ENCODE results near the gene DBNL. TPM values are rescaled to one million over a fixed set of nuclear protein-coding genes. Genes with fewer than 3 reads are reported as not detected.

The DBNL gene
- total and polyA plus RNA-seq, 2 donors, result 113 to 116 TPM

DNA sequence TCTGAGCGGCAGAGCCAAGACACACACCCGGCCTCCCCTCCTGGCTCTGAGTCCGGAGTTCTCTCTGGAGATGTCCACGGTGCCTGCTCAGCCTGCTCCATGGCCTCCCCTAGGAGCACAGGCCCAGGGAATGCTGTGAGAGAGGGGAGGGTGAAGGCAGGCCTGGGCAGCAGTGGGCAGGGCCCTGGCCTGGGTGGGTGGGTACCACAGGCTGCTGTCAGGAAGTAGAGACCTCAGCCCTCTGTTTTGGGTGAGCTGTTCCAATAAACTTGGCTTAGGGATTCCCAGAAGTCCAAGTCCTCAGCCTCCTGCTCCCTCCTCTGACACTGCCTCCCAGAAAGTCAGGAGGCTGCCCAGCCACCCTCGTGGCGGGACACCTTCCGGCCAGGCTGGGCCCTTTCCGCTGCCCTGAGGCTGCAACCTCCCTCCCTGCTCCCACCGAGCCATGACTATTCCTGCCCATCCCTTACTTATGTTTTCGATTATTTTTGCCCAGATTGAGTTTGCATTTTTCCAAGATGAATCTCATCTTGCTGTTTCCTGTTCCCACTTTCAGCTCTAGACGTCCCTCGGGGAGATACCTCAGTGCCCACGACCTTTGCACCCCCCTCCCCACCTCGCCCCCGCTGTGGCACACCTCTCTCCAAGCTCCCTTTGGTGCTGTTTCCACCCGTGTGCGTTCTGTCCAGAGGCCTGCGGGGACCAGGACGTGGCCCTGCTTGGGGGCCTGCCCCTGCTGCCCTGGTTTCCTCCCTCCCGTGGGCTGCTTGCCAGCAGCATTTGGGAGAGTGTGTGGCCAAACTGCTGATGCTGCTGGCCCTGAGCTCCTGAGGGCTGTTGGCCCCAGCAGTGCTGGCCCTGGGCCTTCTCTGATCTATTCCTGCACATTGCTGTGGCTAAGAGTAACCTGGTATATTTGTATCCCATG is 43.7 kb downstream of the DBNL start:
- no peak overlapping the region for H3K4me3 ChIP-seq (ENCODE audit: low read length in 2 of 2)
- H3K9me3 ChIP-seq (ENCODE audit: control insufficient read depth in 2 of 2, insufficient read depth in 1 of 2, low read length in 1 of 2), result peaks cover 0 to 9% of the 10 kb centered on the region in 2 donors
- H3K27me3 ChIP-seq (ENCODE audit: control insufficient read depth in 2 of 2, insufficient read depth in 1 of 2, low read length in 1 of 2), result no peaks in the 10 kb centered on the region
- no peaks in the 10 kb centered on the region for H3K36me3 ChIP-seq (ENCODE audit: control insufficient read depth in 2 of 2, insufficient read depth in 2 of 2, low read length in 1 of 2)
- peaks cover 23 to 66% of the 10 kb centered on the region in 2 donors for H3K4me1 ChIP-seq (ENCODE audit: control insufficient read depth in 2 of 2, insufficient read depth in 2 of 2, low read length in 2 of 2)
- H3K27ac ChIP-seq (ENCODE audit: low read depth in 1 of 2, low read length in 1 of 2), result peak overlapping the region in 1 of 2 donors; percentile 62
- WGBS, result 92% methylated on average over 20 of the region's 20 CpGs
- no peak for DNase-seq (ENCODE audit: low read depth in 6 of 9, low spot score in 9 of 9)

DNA sequence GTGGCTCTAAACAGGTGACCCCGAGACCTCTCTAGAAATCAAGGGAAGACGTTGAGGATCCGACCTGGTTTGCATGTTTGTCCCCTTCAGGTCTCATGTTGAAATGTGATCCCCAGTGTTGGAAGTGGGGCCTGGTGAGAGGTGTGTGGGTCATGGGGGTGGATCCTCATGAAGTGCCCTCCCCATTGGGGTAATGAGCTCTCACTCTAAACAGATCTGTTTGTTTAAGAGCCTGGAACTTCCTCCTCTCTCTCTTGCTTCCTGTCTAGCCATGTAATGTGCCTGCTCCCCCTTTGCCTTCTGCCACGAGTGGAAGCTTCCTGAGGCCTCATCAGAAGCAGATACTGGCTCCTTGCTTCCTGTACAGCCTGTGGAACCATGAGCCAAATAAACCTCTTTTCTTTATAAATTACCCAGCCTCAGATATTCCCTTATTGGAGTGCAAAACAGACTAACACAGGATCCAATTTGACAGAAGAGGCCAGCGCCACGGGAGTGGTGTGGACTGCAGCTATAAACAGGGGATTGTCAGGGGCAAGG is 48.7 kb downstream of the DBNL start:
- no peaks in the 10 kb centered on the region for H3K27me3 ChIP-seq (ENCODE audit: control insufficient read depth in 2 of 2, insufficient read depth in 1 of 2, low read length in 1 of 2)
- peak overlapping the region; percentile 28 to 43 for H3K27ac ChIP-seq (ENCODE audit: low read depth in 1 of 2, low read length in 1 of 2)
- no peak overlapping the region for H3K4me3 ChIP-seq (ENCODE audit: low read length in 2 of 2)
- H3K4me1 ChIP-seq (ENCODE audit: control insufficient read depth in 2 of 2, insufficient read depth in 2 of 2, low read length in 2 of 2), result peaks cover 59 to 79% of the 10 kb centered on the region in 2 donors
- H3K36me3 ChIP-seq (ENCODE audit: control insufficient read depth in 2 of 2, insufficient read depth in 2 of 2, low read length in 1 of 2), result no peaks in the 10 kb centered on the region
- DNase-seq (ENCODE audit: low read depth in 6 of 9, low spot score in 9 of 9), result peak in 1 of 9 donors; percentile 29
- peaks cover 0 to 17% of the 10 kb centered on the region in 2 donors for H3K9me3 ChIP-seq (ENCODE audit: control insufficient read depth in 2 of 2, insufficient read depth in 1 of 2, low read length in 1 of 2)
- WGBS, result 89% methylated on average over 6 of the region's 6 CpGs

DNA sequence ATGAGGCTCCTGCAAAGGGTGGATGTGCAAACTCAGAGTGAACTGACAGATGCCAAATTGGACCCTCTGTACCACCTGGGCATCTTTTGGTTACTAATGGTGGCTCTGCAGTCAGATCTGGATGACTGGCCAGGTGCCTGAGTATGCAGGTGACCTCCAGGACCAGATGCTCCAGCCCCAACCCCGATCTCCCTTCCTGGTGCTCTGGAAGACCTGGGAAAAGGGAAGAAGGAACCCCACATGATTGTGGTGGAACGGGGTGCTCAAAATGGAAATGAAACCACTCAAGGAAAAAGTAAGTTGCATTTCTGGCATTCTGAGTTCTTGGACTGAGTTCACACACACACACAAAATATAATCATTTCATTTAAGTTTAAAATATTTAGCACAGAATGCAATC is 49.9 kb downstream of the DBNL start:
- no peaks in the 10 kb centered on the region for H3K27me3 ChIP-seq (ENCODE audit: control insufficient read depth in 2 of 2, insufficient read depth in 1 of 2, low read length in 1 of 2)
- peak overlapping the region; percentile 36 to 100 for H3K27ac ChIP-seq (ENCODE audit: low read depth in 1 of 2, low read length in 1 of 2)
- peaks cover 64 to 84% of the 10 kb centered on the region in 2 donors for H3K4me1 ChIP-seq (ENCODE audit: control insufficient read depth in 2 of 2, insufficient read depth in 2 of 2, low read length in 2 of 2)
- no peak overlapping the region for H3K4me3 ChIP-seq (ENCODE audit: low read length in 2 of 2)
- DNase-seq (ENCODE audit: low read depth in 6 of 9, low spot score in 9 of 9), result no peak
- WGBS, result 93% methylated on average over 2 of the region's 2 CpGs
- H3K36me3 ChIP-seq (ENCODE audit: control insufficient read depth in 2 of 2, insufficient read depth in 2 of 2, low read length in 1 of 2), result no peaks in the 10 kb centered on the region
- peaks cover 0 to 17% of the 10 kb centered on the region in 2 donors for H3K9me3 ChIP-seq (ENCODE audit: control insufficient read depth in 2 of 2, insufficient read depth in 1 of 2, low read length in 1 of 2)

DNA sequence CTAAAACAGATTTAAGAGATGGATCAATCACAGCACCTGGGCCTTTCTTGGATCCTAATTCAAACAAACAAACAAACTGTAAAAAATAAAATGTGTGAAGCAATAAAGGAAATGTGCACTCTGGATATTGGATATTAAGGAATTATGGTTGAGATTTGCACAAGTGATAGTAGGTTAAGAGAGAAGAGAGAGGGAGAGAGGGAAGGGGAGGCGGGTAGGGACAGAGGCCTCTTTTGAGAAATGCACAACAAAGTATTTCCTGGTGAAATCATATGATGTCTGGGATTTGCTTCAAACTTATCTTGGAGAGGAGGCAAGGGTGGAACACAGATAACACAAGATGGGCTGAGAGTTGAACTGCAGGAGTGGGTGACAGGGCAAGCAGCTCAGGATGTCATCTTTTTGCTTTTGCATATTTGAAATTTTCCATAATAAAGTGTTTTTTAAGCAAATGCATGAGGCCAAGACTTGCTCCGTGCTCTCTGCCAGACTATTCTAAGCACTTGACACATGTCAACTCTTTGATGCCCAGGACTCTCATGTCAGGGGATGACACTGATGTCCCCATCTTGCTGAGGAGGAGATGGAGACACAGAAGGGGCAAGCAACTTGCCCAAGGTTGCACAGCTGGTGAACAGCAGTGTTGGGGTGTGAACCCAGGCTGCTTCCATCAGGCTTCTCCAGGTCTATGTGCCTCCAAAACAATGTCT is 50.5 kb downstream of the DBNL start:
- peaks cover 0 to 17% of the 10 kb centered on the region in 2 donors for H3K9me3 ChIP-seq (ENCODE audit: control insufficient read depth in 2 of 2, insufficient read depth in 1 of 2, low read length in 1 of 2)
- peak overlapping the region; percentile 32 to 100 for H3K27ac ChIP-seq (ENCODE audit: low read depth in 1 of 2, low read length in 1 of 2)
- 80% methylated on average over 2 of the region's 2 CpGs for whole genome bisulfite sequencing
- peaks cover 69 to 89% of the 10 kb centered on the region in 2 donors for H3K4me1 ChIP-seq (ENCODE audit: control insufficient read depth in 2 of 2, insufficient read depth in 2 of 2, low read length in 2 of 2)
- no peaks in the 10 kb centered on the region for H3K27me3 ChIP-seq (ENCODE audit: control insufficient read depth in 2 of 2, insufficient read depth in 1 of 2, low read length in 1 of 2)
- no peak overlapping the region for H3K4me3 ChIP-seq (ENCODE audit: low read length in 2 of 2)
- peak in 1 of 9 donors; percentile 33 for DNase-seq (ENCODE audit: low read depth in 6 of 9, low spot score in 9 of 9)
- H3K36me3 ChIP-seq (ENCODE audit: control insufficient read depth in 2 of 2, insufficient read depth in 2 of 2, low read length in 1 of 2), result no peaks in the 10 kb centered on the region

DNA sequence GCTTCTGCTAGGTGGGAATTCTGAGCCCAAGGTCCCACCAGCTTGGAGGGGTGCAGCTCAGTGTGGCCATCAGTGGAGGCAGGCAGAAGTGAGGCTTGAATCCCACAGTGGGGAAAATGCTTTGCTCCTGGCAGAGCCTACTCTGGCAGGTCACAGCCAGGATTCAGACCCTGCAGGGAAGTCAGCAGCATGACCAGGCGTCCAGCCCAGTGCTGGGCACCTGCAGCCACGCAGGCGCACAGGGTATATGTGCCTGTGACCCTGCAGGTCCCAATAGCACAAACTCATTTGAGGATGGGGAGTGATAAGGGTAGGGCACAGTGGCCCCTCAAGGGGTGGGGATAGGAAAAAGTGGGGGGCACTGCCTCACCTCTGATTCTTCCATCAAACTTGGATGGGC is 51.3 kb downstream of the DBNL start:
- Histone ChIP-seq H3K27ac (ENCODE audit: low read depth in 1 of 2, low read length in 1 of 2) (peak overlapping the region; percentile 96 to 100), H3K4me3 (ENCODE audit: low read length in 2 of 2) (no peak overlapping the region), H3K9me3 (ENCODE audit: control insufficient read depth in 2 of 2, insufficient read depth in 1 of 2, low read length in 1 of 2) (peaks cover 0 to 17% of the 10 kb centered on the region in 2 donors), H3K27me3 (ENCODE audit: control insufficient read depth in 2 of 2, insufficient read depth in 1 of 2, low read length in 1 of 2) (no peaks in the 10 kb centered on the region), H3K4me1 (ENCODE audit: control insufficient read depth in 2 of 2, insufficient read depth in 2 of 2, low read length in 2 of 2) (peaks cover 74 to 95% of the 10 kb centered on the region in 2 donors), H3K36me3 (ENCODE audit: control insufficient read depth in 2 of 2, insufficient read depth in 2 of 2, low read length in 1 of 2) (no peaks in the 10 kb centered on the region)
- WGBS, result 97% methylated on average over 3 of the region's 3 CpGs
- no peak for DNase-seq (ENCODE audit: low read depth in 6 of 9, low spot score in 9 of 9)

DNA sequence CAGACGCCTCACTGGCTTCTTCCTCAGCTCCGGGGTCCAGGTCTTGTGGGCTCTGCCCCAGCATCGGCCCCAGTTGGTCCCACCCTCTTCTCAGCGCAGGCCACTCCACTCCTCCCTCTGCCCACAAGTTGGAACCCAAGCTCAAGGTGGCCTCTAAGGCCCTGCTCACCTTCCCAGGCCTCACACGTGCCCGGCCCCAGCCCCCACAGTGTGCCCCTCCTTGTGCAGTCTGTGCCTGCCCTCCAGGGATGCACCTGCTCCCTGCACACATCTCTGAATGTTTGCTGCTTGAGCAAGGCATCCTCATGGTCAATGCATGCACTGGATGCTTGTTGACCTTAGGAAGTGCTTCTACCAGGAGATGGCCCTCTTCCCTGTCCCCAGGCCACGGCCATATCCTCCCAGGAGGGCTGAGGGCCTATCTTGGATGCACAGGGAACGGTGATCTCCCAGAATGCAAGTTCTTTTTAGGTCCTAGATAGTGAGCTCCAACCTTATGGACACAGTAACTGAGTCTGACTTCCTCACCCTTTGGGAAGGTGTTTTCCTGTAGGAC is 51.9 kb downstream of the DBNL start:
- H3K27ac ChIP-seq (ENCODE audit: low read depth in 1 of 2, low read length in 1 of 2), result peak overlapping the region; percentile 96 to 100
- no peak overlapping the region for H3K4me3 ChIP-seq (ENCODE audit: low read length in 2 of 2)
- peaks cover 0 to 17% of the 10 kb centered on the region in 2 donors for H3K9me3 ChIP-seq (ENCODE audit: control insufficient read depth in 2 of 2, insufficient read depth in 1 of 2, low read length in 1 of 2)
- WGBS, result 63% methylated on average over 8 of the region's 8 CpGs
- no peaks in the 10 kb centered on the region for H3K27me3 ChIP-seq (ENCODE audit: control insufficient read depth in 2 of 2, insufficient read depth in 1 of 2, low read length in 1 of 2)
- H3K36me3 ChIP-seq (ENCODE audit: control insufficient read depth in 2 of 2, insufficient read depth in 2 of 2, low read length in 1 of 2), result no peaks in the 10 kb centered on the region
- DNase-seq (ENCODE audit: low read depth in 6 of 9, low spot score in 9 of 9), result peak in 2 of 9 donors; percentile 58 to 76
- peaks cover 80 to 99% of the 10 kb centered on the region in 2 donors for H3K4me1 ChIP-seq (ENCODE audit: control insufficient read depth in 2 of 2, insufficient read depth in 2 of 2, low read length in 2 of 2)

DNA sequence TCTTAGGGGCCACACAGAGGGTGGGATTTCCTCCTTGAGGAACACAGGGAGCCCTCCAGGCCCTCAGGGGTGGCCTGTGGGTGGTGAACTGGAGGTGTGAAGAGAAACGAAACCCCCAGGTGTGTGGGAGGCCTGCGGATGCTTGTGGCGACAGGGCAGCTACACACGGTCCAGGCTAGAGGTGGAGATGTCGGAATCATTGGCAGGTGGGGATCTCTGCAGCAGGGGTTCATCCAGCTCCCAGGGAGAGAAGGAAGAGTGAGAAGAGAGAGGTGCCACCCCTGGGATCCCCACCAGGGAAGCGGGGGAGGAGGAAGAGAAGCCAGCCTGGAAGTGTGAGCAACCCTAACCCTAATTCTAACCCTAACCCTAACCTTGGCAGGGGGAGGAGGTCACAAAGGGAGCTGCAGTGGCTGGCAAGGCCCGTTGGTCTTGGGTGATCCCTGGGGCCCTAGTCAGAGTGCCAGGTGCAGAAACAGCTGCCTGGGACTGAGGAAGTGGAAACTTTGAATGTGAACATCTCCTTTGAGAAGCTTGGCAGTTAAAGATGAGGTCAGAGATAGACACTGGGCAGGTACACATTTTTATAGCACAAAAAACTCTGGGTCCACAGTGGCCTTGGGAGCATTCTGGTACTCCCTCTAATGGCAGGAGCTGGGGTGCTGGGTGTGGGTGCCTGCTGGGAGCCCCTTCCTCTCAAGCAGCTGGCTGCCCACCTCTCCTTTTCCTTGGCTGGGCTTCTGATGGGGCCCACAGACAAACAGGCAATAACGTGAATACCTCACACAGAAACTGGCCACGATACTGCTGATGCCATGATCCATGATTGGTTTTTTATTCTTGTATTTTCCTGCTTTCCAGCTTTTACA is 52.8 kb downstream of the DBNL start:
- WGBS, result 13% methylated on average over 9 of the region's 9 CpGs
- H3K9me3 ChIP-seq (ENCODE audit: control insufficient read depth in 2 of 2, insufficient read depth in 1 of 2, low read length in 1 of 2), result peaks cover 0 to 17% of the 10 kb centered on the region in 2 donors
- no peaks in the 10 kb centered on the region for H3K36me3 ChIP-seq (ENCODE audit: control insufficient read depth in 2 of 2, insufficient read depth in 2 of 2, low read length in 1 of 2)

More for the DNA sequence above, 52.8 kb downstream of the DBNL start:
- peak overlapping the region in 1 of 2 donors; percentile 13 for H3K4me3 ChIP-seq (ENCODE audit: low read length in 2 of 2)
- peak overlapping the region; percentile 96 to 100 for H3K27ac ChIP-seq (ENCODE audit: low read depth in 1 of 2, low read length in 1 of 2)
- H3K4me1 ChIP-seq (ENCODE audit: control insufficient read depth in 2 of 2, insufficient read depth in 2 of 2, low read length in 2 of 2), result peaks cover 79 to 99% of the 10 kb centered on the region in 2 donors
- DNase-seq (ENCODE audit: low read depth in 6 of 9, low spot score in 9 of 9), result peak in 8 of 9 donors; percentile 66 to 93 (median 82)
- H3K27me3 ChIP-seq (ENCODE audit: control insufficient read depth in 2 of 2, insufficient read depth in 1 of 2, low read length in 1 of 2), result no peaks in the 10 kb centered on the region

Data from thymus (tissue), 11 donors.